H1 (cell line): ENCODE results near the gene CNGB1. TPM values are rescaled to one million over a fixed set of nuclear protein-coding genes. Genes with fewer than 3 reads are reported as not detected.

ENCODE experiments used
- CTCF ChIA-PET: fragments of 300-600 bp; sonication (Branson Sonifier 250); formaldehyde crosslinking; loops from one replicate; lab custom pipeline; 2021; ENCODE audit not compliant: partially characterized antibody; lab: Charles Lee
- POLR2A ChIA-PET: fragments of 300-600 bp; sonication (Branson Sonifier 250); formaldehyde crosslinking; loops from one replicate; lab custom pipeline; 2021; ENCODE audit warnings: inconsistent platforms; ENCODE audit not compliant: partially characterized antibody; lab: Charles Lee
- DNase-seq, 2 experiments: peaks; one replicate each; pipeline versions ENCODE4 v3.0.0 to v3.0.0-alpha.2; 2010 to 2022; ENCODE audit warnings: low spot score in 2 of 2, low read depth in 1 of 2, mixed read lengths in 1 of 2
- FAIRE-seq: peaks from 2 replicates; lab custom pipeline; 2011; peaks lifted over from hg19 to GRCh38; lab: Jason Lieb, UNC
- H2AFZ ChIP-seq: 2 replicates; pipeline ENCODE4 v1.8.1; 2012; ENCODE audit warnings: low read length, inconsistent platforms
- H2AK5ac ChIP-seq: 2 replicates; pipeline ENCODE4 v1.6.1; 2013; ENCODE audit warnings: low read depth, low read length
- H2BK120ac ChIP-seq: replicated peaks from 2 replicates; pipeline ENCODE3; 2013; ENCODE audit warnings: low read depth, low read length, inconsistent platforms
- H2BK12ac ChIP-seq: 2 replicates; pipeline ENCODE4 v1.6.1; 2013; ENCODE audit warnings: low read depth, low read length
- H2BK15ac ChIP-seq: 2 replicates; pipeline ENCODE4 v1.6.1; 2013; ENCODE audit warnings: low read length
- H2BK20ac ChIP-seq: 2 replicates; pipeline ENCODE4 v1.6.1; 2013; ENCODE audit warnings: low read length
- H2BK5ac ChIP-seq: 2 replicates; pipeline ENCODE4 v1.6.1; 2013; ENCODE audit warnings: low read depth, low read length
- H3K14ac ChIP-seq: 2 replicates; pipeline ENCODE4 v1.6.1; 2013; ENCODE audit warnings: inconsistent platforms; ENCODE audit not compliant: insufficient read length
- H3K18ac ChIP-seq: 2 replicates; pipeline ENCODE4 v1.6.1; 2013; ENCODE audit warnings: low read length; ENCODE audit errors: extremely low read depth
- H3K23ac ChIP-seq: 2 replicates; pipeline ENCODE4 v1.6.1; 2013; ENCODE audit warnings: inconsistent platforms; ENCODE audit not compliant: insufficient read length
- H3K23me2 ChIP-seq: 2 replicates; pipeline ENCODE4 v1.6.1; 2013; ENCODE audit warnings: low read depth, low read length
- H3K27ac ChIP-seq: 2 replicates; pipeline ENCODE4 v1.6.1; 2011; ENCODE audit warnings: low read depth, low read length, inconsistent platforms
- H3K27me3 ChIP-seq, 4 experiments: replicated peaks in 1 of 4; 1 replicate in 1 of 4; 2 replicates in 3 of 4; pipeline versions ENCODE4 v1.6.1 to v1.8.1; 2011 to 2013; ENCODE audit warnings: low read length in 3 of 4, mild to moderate bottlenecking in 3 of 4, inconsistent platforms in 2 of 4, mixed read lengths in 2 of 4, moderate library complexity in 1 of 4; ENCODE audit not compliant: control insufficient read depth in 3 of 4, insufficient read depth in 3 of 4; ENCODE audit errors: extremely low read depth in 1 of 4
- H3K36me3 ChIP-seq, 4 experiments: 2 replicates each; pipeline versions ENCODE4 v1.6.1 to v1.8.1; 2011 to 2013; ENCODE audit warnings: mild to moderate bottlenecking in 4 of 4, low read length in 3 of 4, moderate library complexity in 2 of 4, control low read depth in 1 of 4, inconsistent platforms in 1 of 4; ENCODE audit not compliant: insufficient read depth in 4 of 4, control insufficient read depth in 2 of 4
- H3K4ac ChIP-seq: replicated peaks from 2 replicates; pipeline ENCODE3; 2013; ENCODE audit warnings: low read length, low read depth, mixed read lengths, inconsistent platforms; ENCODE audit not compliant: insufficient read length
- H3K4me1 ChIP-seq, 4 experiments: replicated peaks in 1 of 4; 1 replicate in 1 of 4; 2 replicates in 3 of 4; pipeline versions ENCODE4 v1.6.1 to v1.8.1; 2011 to 2013; ENCODE audit warnings: low read length in 3 of 4, inconsistent platforms in 2 of 4, mixed read lengths in 1 of 4; ENCODE audit not compliant: insufficient read depth in 4 of 4, control insufficient read depth in 3 of 4
- H3K4me2 ChIP-seq, 2 experiments: 2 replicates each; pipeline versions ENCODE4 v1.6.1 to v1.8.1; 2011 to 2013; ENCODE audit warnings: low read depth in 2 of 2, low read length in 2 of 2, control low read depth in 1 of 2, inconsistent platforms in 1 of 2, mild to moderate bottlenecking in 1 of 2; ENCODE audit not compliant: insufficient read depth in 1 of 2
- H3K4me3 ChIP-seq, 4 experiments: fragments of 200-600, 300-600 bp in 1 of 4; sonication (generic), shearing (Covaris generic), sonication (Bioruptor Twin) in 1 of 4; 2 replicates each; pipeline versions ENCODE4 v1.5.1 to v1.8.1; 2011 to 2016; ENCODE audit warnings: low read length in 4 of 4, low read depth in 3 of 4, control low read depth in 2 of 4, inconsistent platforms in 2 of 4, mild to moderate bottlenecking in 2 of 4, mixed read lengths in 1 of 4, moderate library complexity in 1 of 4; ENCODE audit not compliant: insufficient read depth in 2 of 4; ENCODE audit errors: extremely low read depth in 1 of 4
- H3K56ac ChIP-seq: replicated peaks from 2 replicates; pipeline ENCODE3; 2013; ENCODE audit warnings: low read depth, mild to moderate bottlenecking, mixed read lengths, low read length, inconsistent platforms; ENCODE audit not compliant: insufficient read length
- H3K79me1 ChIP-seq: 2 replicates; pipeline ENCODE4 v1.6.1; 2013; ENCODE audit warnings: low read depth, low read length, control low read depth
- H3K79me2 ChIP-seq, 2 experiments: 2 replicates each; pipeline versions ENCODE4 v1.6.1 to v1.8.1; 2012 to 2013; ENCODE audit warnings: low read length in 2 of 2, mild to moderate bottlenecking in 2 of 2, inconsistent platforms in 1 of 2; ENCODE audit not compliant: insufficient read depth in 2 of 2, control insufficient read depth in 1 of 2
- H3K9ac ChIP-seq, 4 experiments: replicated peaks in 1 of 4; 1 replicate in 1 of 4; 2 replicates in 3 of 4; pipeline versions ENCODE4 v1.6.1 to v1.8.1; 2011 to 2013; ENCODE audit warnings: low read depth in 3 of 4, low read length in 3 of 4, control low read depth in 2 of 4, mild to moderate bottlenecking in 2 of 4, moderate library complexity in 2 of 4, inconsistent platforms in 1 of 4; ENCODE audit errors: extremely low read depth in 1 of 4
- H3K9me3 ChIP-seq, 2 experiments: 2 replicates each; pipeline versions ENCODE4 v1.6.1 to v1.8.1; 2012 to 2013; ENCODE audit warnings: mild to moderate bottlenecking in 2 of 2, moderate library complexity in 2 of 2, control low read depth in 1 of 2, inconsistent platforms in 1 of 2, low read depth in 1 of 2, low read length in 1 of 2, mixed read lengths in 1 of 2; ENCODE audit not compliant: insufficient read depth in 2 of 2
- H4K20me1 ChIP-seq, 2 experiments: replicated peaks in 1 of 2; 2 replicates each; pipeline versions ENCODE3 to v1.8.1; 2011 to 2013; ENCODE audit warnings: inconsistent platforms in 2 of 2, low read length in 2 of 2, mild to moderate bottlenecking in 1 of 2; ENCODE audit not compliant: insufficient read depth in 2 of 2, control insufficient read depth in 1 of 2
- H4K5ac ChIP-seq: 2 replicates; pipeline ENCODE4 v1.6.1; 2013; ENCODE audit warnings: low read length, low read depth, mixed read lengths, inconsistent platforms; ENCODE audit not compliant: insufficient read length
- H4K8ac ChIP-seq: 2 replicates; pipeline ENCODE4 v1.8.0; 2013; ENCODE audit warnings: mild to moderate bottlenecking, moderate library complexity, low read length, inconsistent platforms; ENCODE audit not compliant: insufficient read depth; ENCODE audit errors: extremely low read depth
- H4K91ac ChIP-seq: replicated peaks from 2 replicates; pipeline ENCODE3; 2013; ENCODE audit warnings: low read length, mixed read lengths, inconsistent platforms; ENCODE audit not compliant: insufficient read length
- CBX8 ChIP-seq: fragments of 300-800, 300-1000 bp; sonication (generic); IDR thresholded peaks from 2 replicates; pipeline ENCODE4 v1.7.1; 2016; ENCODE audit warnings: low read depth, low read length, borderline replicate concordance
- CTBP2 ChIP-seq: IDR thresholded peaks from 2 replicates; pipeline ENCODE4 v1.7.0; 2011; ENCODE audit warnings: borderline replicate concordance, mild to moderate bottlenecking, moderate library complexity, mixed read lengths, low read length; ENCODE audit not compliant: insufficient read depth, insufficient read length
- EP300 ChIP-seq, 2 experiments: IDR thresholded peaks; 1 replicate in 1 of 2; 2 replicates in 1 of 2; pipeline ENCODE4 v1.6.1; 2011 to 2012; ENCODE audit warnings: low read depth in 2 of 2, low read length in 2 of 2, mild to moderate bottlenecking in 2 of 2, borderline replicate concordance in 1 of 2, inconsistent platforms in 1 of 2, moderate library complexity in 1 of 2
- GTF2F1 ChIP-seq: IDR thresholded peaks from 2 replicates; pipeline ENCODE4 v1.6.1; 2012; ENCODE audit warnings: low read depth, low read length, improper control_type of control experiment, borderline replicate concordance
- KDM5A ChIP-seq: fragments of 200-600 bp; IDR thresholded peaks from 2 replicates; pipeline ENCODE4 v1.7.1; 2012; ENCODE audit warnings: mild to moderate bottlenecking, low read length, inconsistent platforms, mixed read lengths
- NRF1 ChIP-seq: IDR thresholded peaks from 2 replicates; pipeline ENCODE4 v1.6.1; 2011; ENCODE audit warnings: mild to moderate bottlenecking, low read depth, low read length, improper control_type of control experiment
- RBBP5 ChIP-seq: IDR thresholded peaks from 2 replicates; pipeline ENCODE4 v1.7.1; 2012; ENCODE audit warnings: low read depth, mild to moderate bottlenecking, inconsistent platforms, low read length, moderate library complexity, borderline replicate concordance
- SIRT6 ChIP-seq: IDR thresholded peaks from one replicate; pipeline ENCODE4 v1.7.1; 2012; ENCODE audit warnings: low read length, inconsistent platforms
- SUZ12 ChIP-seq: fragments of 200-600 bp; sonication (generic); IDR thresholded peaks from 2 replicates; pipeline ENCODE4 v1.6.1; 2012; ENCODE audit warnings: mild to moderate bottlenecking, inconsistent platforms, low read length, moderate library complexity, mixed read lengths
- TEAD4 ChIP-seq: IDR thresholded peaks from 2 replicates; pipeline ENCODE4 v1.6.1; 2012; ENCODE audit warnings: low read depth, low read length, inconsistent platforms, mixed read lengths
- WGBS, 2 experiments: shearing (Covaris generic) in 1 of 2; methylation state at CpG; one replicate each; pipeline versions ENCODE4 v1.1.6 to v1.1.7; 2013 to 2015; ENCODE audit warnings: low lambda C conversion rate in 2 of 2, mixed read lengths in 2 of 2, inconsistent platforms in 1 of 2, low coverage in 1 of 2, missing lambda C conversion rate in 1 of 2; ENCODE audit not compliant: insufficient replicate concordance in 2 of 2, insufficient coverage in 1 of 2, insufficient read length in 1 of 2; ENCODE audit errors: extremely low coverage in 1 of 2, missing lambda C conversion rate in 1 of 2; 5-methylcytosine and 5-hydroxymethylcytosine counted together
- polyA plus RNA-seq, 7 experiments: library from polyadenylated mRNA; depleted of rRNA in 3 of 7; stranded (reverse) in 5 of 7; unstranded in 2 of 7; fragments of >200 nt in 5 of 7; fragments of 200-250 nt in 2 of 7; gene quantifications; 1 replicate in 5 of 7; 2 replicates in 1 of 7; 4 replicates in 1 of 7; pipeline versions ENCODE4 v1.2.1 to v1.2.3, GENCODE V29; 2011 to 2013; ENCODE audit warnings: missing spikeins in 2 of 7, mixed read lengths in 2 of 7
- total RNA-seq: library from RNA; stranded (reverse); fragmentation: NEBNext Ultra II Directional; extraction: Animal tissue kit (Norgen Biotek cat#: 25700); gene quantifications from 2 replicates; pipeline ENCODE4 v1.2.1, GENCODE V29; 2021
- TF ChIP-seq, protein P1 (sequence below), 3 experiments: IDR thresholded peaks; 1 replicate in 2 of 3; 2 replicates in 1 of 3; pipeline versions ENCODE4 v1.5.1 to v1.6.1; 2011; ENCODE audit warnings: low read length in 3 of 3, mild to moderate bottlenecking in 3 of 3, inconsistent platforms in 2 of 3, low read depth in 1 of 3, moderate library complexity in 1 of 3; ENCODE audit not compliant: insufficient read depth in 1 of 3; ENCODE audit errors: control extremely low read depth in 1 of 3

The CNGB1 gene
- total and polyA plus RNA-seq, 2 of the 8 experiments (the other 6 are each of a cell fraction or from before 2014, with no cell fraction given) = not detected

DNA sequence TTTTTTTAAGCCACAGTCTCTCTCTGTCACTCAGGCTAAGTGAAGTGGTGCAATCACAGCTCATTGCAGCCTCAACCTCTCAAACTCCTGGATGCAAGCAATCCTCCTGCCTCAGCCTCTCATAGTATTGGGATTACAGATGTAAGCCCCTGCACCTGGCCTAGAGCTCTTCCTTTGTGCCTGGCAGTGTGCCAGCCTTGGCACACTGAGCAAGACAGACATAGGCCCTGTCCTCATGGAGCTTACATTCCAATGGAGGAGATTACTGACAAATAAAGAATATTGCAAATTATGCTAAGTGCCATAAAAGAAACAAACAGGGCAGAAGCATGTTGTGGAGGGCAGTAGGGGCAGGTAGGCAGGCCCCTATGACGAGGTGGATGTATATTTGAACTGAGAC lies 920 bp upstream of the CNGB1 start:
- Histone ChIP-seq H2BK120ac (no peak overlapping the region), H3K79me1 (no peaks in the 10 kb centered on the region), H3K18ac (no peak overlapping the region), H3K56ac (no peak overlapping the region), H4K5ac (no peak overlapping the region), H4K91ac (no peak overlapping the region), H3K14ac (no peak overlapping the region), H3K4me2 (no peak overlapping the region), H2AK5ac (no peak overlapping the region), H2BK20ac (no peak overlapping the region), H2BK15ac (no peak overlapping the region), H3K23ac (no peak overlapping the region), H2BK12ac (no peak overlapping the region), H3K4me3 (no peak overlapping the region), H3K79me2 (no peaks in the 10 kb centered on the region), H3K23me2 (no peaks in the 10 kb centered on the region), H3K27ac (no peak overlapping the region), H2BK5ac (no peak overlapping the region), H4K20me1 (no peaks in the 10 kb centered on the region), H3K9ac (no peak overlapping the region), H3K4ac (no peak overlapping the region), H2AFZ (no peak overlapping the region), H3K9me3 (no peaks in the 10 kb centered on the region), H3K36me3 (no peaks in the 10 kb centered on the region), H4K8ac (no peak overlapping the region), H3K27me3 (no peaks in the 10 kb centered on the region), H3K4me1 (no peaks in the 10 kb centered on the region; a peak in 1 of 7 replicates)
- WGBS, 2 experiments = 100% methylated on average over 1 of the region's 1 CpG; no CpG with 5 or more reads in 1 of the 2 experiments
- CTCF ChIA-PET = interaction anchor here (0.6 to 5.8 kb wide), 17 partner anchors 8 to 177 kb away, joined by 3 to 40 read pairs (median 4); no protein-coding TSS in a partner anchor
- DNase-seq (no peak), FAIRE-seq (no peak)
- POLR2A ChIA-PET = interaction anchor here (0.6 to 3.2 kb wide), 3 partner anchors 9 to 558 kb away, joined by 3 to 10 read pairs (median 3); no protein-coding TSS in a partner anchor
- TF ChIP-seq SUZ12 = no peak
- TF ChIP-seq CTBP2 = no peak
- no peak for TF ChIP-seq RBBP5
- TF ChIP-seq TEAD4 = no peak
- TF ChIP-seq, protein P1, sequence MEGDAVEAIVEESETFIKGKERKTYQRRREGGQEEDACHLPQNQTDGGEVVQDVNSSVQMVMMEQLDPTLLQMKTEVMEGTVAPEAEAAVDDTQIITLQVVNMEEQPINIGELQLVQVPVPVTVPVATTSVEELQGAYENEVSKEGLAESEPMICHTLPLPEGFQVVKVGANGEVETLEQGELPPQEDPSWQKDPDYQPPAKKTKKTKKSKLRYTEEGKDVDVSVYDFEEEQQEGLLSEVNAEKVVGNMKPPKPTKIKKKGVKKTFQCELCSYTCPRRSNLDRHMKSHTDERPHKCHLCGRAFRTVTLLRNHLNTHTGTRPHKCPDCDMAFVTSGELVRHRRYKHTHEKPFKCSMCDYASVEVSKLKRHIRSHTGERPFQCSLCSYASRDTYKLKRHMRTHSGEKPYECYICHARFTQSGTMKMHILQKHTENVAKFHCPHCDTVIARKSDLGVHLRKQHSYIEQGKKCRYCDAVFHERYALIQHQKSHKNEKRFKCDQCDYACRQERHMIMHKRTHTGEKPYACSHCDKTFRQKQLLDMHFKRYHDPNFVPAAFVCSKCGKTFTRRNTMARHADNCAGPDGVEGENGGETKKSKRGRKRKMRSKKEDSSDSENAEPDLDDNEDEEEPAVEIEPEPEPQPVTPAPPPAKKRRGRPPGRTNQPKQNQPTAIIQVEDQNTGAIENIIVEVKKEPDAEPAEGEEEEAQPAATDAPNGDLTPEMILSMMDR (IDR thresholded peaks at IDR 0.05; ENCODE audit: control extremely low read depth in 1 of 3, insufficient read depth in 1 of 3, low read depth in 1 of 3, low read length in 3 of 3) = no peak
- no peak for TF ChIP-seq GTF2F1
- TF ChIP-seq SIRT6 = no peak
- TF ChIP-seq KDM5A = no peak
- TF ChIP-seq CBX8 = no peak
- TF ChIP-seq NRF1 = no peak
- TF ChIP-seq EP300 (IDR thresholded peaks at IDR 0.05; ENCODE audit: borderline replicate concordance in 1 of 2, low read depth in 2 of 2, low read length in 2 of 2) = no peak
